GM12878 (cell line): ENCODE measurements around the gene SLC1A7. TPM values are rescaled to one million over a fixed set of nuclear protein-coding genes. Genes with fewer than 3 reads are reported as not detected.

Experiments
- ATF2 ChIP-seq: IDR thresholded peaks from 2 replicates; pipeline ENCODE4 v1.6.1; 2012; ENCODE audit warnings: low read length, inconsistent platforms
- DPF2 ChIP-seq: fragments of 450-650 bp; IDR thresholded peaks from 2 replicates; pipeline ENCODE4 v1.6.1; 2017; ENCODE audit warnings: mild to moderate bottlenecking
- EGR1 ChIP-seq, 2 experiments: IDR thresholded peaks; 1 replicate in 1 of 2; 2 replicates in 1 of 2; pipeline ENCODE4 v1.6.1; 2011 to 2012; ENCODE audit warnings: low read depth in 2 of 2, low read length in 2 of 2, borderline replicate concordance in 1 of 2, mild to moderate bottlenecking in 1 of 2, moderate library complexity in 1 of 2
- MXI1 ChIP-seq: fragments of 150-350 bp; IDR thresholded peaks from 2 replicates; pipeline ENCODE4 v1.6.1; 2011; ENCODE audit warnings: low read depth, mild to moderate bottlenecking, inconsistent platforms, low read length, improper control_type of control experiment
- STAT1 ChIP-seq: fragments of 450-650 bp; conservative IDR thresholded peaks from 2 replicates; pipeline ENCODE4 v1.6.1; 2014; ENCODE audit warnings: antibody characterized with exemption, mild to moderate bottlenecking
- TCF7 ChIP-seq: IDR thresholded peaks from 2 replicates; pipeline ENCODE4 v1.6.1; 2014; ENCODE audit warnings: antibody characterized with exemption, borderline replicate concordance
- ZBED1 ChIP-seq: IDR thresholded peaks from 2 replicates; pipeline ENCODE4 v1.6.1; 2016; ENCODE audit warnings: borderline replicate concordance
- ZBTB33 ChIP-seq: fragments of 450-650 bp; IDR thresholded peaks from 2 replicates; pipeline ENCODE4 v1.6.1; 2017; ENCODE audit warnings: mild to moderate bottlenecking
- ZNF384 ChIP-seq: IDR thresholded peaks from 2 replicates; pipeline ENCODE4 v1.6.1; 2012; ENCODE audit warnings: low read depth, mild to moderate bottlenecking, low read length, improper control_type of control experiment, borderline replicate concordance
- ZZZ3 ChIP-seq: IDR thresholded peaks from 2 replicates; pipeline ENCODE4 v1.6.1; 2011; ENCODE audit warnings: low read depth; ENCODE audit not compliant: control insufficient read depth, insufficient read length
- polyA plus RNA-seq, 11 experiments: library from polyadenylated mRNA; depleted of rRNA in 4 of 11; unstranded in 6 of 11; stranded (reverse) in 5 of 11; fragments of >200 nt; fragmentation: Nextera tagmentation in 4 of 11; fragmentation: Illumina TruSeq in 1 of 11; extraction: Ambion mirVana in 4 of 11; extraction: Trizol in 1 of 11; gene quantifications; 1 replicate in 1 of 11; 2 replicates in 10 of 11; pipeline versions ENCODE4 v1.2.1 to v1.2.3, GENCODE V29; 2011 to 2016; ENCODE audit warnings: inconsistent platforms in 2 of 11, missing spikeins in 2 of 11, low read depth in 1 of 11
- total RNA-seq, 4 experiments: library from RNA; depleted of rRNA in 3 of 4; stranded (reverse); fragments of >200 nt in 3 of 4; fragmentation: Illumina TruSeq in 1 of 4; extraction: Trizol in 1 of 4; gene quantifications; 2 replicates each; pipeline versions ENCODE4 v1.2.1 to v1.2.3, GENCODE V29; 2013 to 2021
- TF ChIP-seq, protein P1 (sequence below): fragments of 450-650 bp; IDR thresholded peaks from 2 replicates; pipeline ENCODE4 v1.6.1; 2018; ENCODE audit warnings: mild to moderate bottlenecking, low read depth, moderate library complexity; ENCODE audit not compliant: partially characterized antibody

The SLC1A7 gene
- total and polyA plus RNA-seq, 10 of the 15 experiments (the other 5 are each of a cell fraction or from before 2014, with no cell fraction given), result not detected

DNA sequence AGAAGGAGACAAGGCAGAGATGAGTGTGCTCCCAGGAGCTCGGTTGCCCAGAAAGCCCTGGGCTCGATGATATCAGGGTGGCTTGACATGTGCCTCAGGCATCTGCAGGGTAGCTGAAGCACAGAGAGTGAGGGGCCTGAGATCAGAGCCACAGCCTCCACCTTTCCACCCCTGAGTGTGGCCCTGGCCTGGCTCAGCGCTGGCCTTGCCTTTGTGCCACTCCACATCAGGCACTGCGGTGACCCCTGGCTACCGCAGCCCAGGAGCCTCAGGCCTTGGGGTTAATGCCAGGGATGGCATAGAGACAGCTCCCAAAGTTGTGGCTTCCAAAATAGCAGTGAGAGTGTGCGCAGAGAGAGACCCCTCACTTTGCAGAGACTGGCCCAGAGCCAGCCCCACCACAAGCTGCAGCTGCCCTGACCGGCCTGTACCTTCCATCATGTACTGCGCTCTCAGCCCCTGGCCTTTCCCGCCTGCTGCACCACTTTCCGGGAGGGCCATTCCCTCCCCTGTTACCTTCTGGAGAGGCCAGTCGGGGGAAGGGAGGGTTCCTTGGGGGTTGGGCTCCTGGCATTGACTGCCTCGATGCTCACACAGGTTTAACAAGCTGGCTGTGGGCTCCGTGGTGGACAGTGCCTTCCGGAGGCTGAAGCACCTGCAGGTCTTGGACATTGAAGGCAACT is 60.9 kb downstream of the SLC1A7 start (continued):
- TF ChIP-seq ZBTB33 (no peak), MXI1 (no peak), ZNF384 (no peak), STAT1 (no peak), TCF7 (no peak), EGR1 (IDR thresholded peaks at IDR 0.05; ENCODE audit: borderline replicate concordance in 1 of 2, low read depth in 2 of 2, low read length in 2 of 2) (no peak), ZZZ3 (no peak), ATF2 (no peak), ZBED1 (no peak), DPF2 (no peak)
- TF ChIP-seq, protein P1, sequence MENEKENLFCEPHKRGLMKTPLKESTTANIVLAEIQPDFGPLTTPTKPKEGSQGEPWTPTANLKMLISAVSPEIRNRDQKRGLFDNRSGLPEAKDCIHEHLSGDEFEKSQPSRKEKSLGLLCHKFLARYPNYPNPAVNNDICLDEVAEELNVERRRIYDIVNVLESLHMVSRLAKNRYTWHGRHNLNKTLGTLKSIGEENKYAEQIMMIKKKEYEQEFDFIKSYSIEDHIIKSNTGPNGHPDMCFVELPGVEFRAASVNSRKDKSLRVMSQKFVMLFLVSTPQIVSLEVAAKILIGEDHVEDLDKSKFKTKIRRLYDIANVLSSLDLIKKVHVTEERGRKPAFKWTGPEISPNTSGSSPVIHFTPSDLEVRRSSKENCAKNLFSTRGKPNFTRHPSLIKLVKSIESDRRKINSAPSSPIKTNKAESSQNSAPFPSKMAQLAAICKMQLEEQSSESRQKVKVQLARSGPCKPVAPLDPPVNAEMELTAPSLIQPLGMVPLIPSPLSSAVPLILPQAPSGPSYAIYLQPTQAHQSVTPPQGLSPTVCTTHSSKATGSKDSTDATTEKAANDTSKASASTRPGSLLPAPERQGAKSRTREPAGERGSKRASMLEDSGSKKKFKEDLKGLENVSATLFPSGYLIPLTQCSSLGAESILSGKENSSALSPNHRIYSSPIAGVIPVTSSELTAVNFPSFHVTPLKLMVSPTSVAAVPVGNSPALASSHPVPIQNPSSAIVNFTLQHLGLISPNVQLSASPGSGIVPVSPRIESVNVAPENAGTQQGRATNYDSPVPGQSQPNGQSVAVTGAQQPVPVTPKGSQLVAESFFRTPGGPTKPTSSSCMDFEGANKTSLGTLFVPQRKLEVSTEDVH, result no peak
